C4-2B (cell line): ENCODE data around the gene ZBTB40.

Experiments
- H3K27ac ChIP-seq: fragments of 450-650 bp; 2 replicates; pipeline ENCODE4 v1.5.1; 2017
- ZFX ChIP-seq: fragments of 450-650 bp; IDR thresholded peaks from 2 replicates; pipeline ENCODE4 v1.6.1; 2017
- TF ChIP-seq, protein P1 (sequence below): fragments of 450-650 bp; conservative IDR thresholded peaks from 2 replicates; pipeline ENCODE4 v1.5.1; 2017; ENCODE audit warnings: mild to moderate bottlenecking

Gene ZBTB40

DNA sequence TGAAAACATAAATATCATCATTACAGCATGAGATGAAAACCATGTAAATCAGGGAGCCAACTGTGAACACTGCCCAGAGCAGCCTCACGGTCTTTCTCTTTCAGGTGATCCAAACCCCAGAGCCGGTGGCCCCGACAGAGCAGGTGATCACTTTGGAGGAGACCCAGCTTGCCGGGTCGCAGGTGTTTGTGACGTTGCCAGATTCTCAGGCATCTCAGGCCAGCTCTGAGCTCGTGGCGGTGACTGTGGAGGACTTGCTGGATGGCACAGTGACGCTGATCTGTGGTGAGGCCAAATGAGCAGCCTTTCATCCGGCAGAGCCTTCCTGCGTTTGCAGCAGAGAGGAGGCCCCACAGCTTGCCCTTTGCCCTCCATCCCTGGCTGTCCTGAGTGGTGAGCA lies 74.4 kb downstream of the ZBTB40 start:
- no peak overlapping the region for H3K27ac ChIP-seq
- no peak for TF ChIP-seq ZFX
- TF ChIP-seq, protein P1, sequence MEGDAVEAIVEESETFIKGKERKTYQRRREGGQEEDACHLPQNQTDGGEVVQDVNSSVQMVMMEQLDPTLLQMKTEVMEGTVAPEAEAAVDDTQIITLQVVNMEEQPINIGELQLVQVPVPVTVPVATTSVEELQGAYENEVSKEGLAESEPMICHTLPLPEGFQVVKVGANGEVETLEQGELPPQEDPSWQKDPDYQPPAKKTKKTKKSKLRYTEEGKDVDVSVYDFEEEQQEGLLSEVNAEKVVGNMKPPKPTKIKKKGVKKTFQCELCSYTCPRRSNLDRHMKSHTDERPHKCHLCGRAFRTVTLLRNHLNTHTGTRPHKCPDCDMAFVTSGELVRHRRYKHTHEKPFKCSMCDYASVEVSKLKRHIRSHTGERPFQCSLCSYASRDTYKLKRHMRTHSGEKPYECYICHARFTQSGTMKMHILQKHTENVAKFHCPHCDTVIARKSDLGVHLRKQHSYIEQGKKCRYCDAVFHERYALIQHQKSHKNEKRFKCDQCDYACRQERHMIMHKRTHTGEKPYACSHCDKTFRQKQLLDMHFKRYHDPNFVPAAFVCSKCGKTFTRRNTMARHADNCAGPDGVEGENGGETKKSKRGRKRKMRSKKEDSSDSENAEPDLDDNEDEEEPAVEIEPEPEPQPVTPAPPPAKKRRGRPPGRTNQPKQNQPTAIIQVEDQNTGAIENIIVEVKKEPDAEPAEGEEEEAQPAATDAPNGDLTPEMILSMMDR, result no peak

DNA sequence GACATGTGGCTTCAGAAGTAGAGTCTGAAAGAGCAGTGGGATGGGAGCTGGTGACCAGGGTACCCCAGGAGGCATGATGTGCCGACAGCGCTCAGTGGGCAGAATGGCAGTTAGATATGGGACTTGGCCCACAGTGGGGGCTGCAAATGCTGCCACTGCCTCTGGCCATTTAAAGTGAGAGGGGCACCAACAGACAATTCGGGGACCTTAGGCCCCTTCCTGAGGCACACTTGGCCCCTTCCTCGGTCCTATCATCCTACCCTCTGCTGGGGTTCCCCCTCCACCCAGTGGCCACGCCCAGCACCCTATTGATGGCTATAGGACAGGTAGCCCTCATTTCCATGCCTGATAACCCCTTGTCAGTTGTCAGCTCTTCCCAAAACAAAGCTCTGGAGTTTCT lies 75.0 kb downstream of the ZBTB40 start:
- no peak for TF ChIP-seq ZFX
- TF ChIP-seq, protein P1, result no peak
- H3K27ac ChIP-seq, result no peak overlapping the region

DNA sequence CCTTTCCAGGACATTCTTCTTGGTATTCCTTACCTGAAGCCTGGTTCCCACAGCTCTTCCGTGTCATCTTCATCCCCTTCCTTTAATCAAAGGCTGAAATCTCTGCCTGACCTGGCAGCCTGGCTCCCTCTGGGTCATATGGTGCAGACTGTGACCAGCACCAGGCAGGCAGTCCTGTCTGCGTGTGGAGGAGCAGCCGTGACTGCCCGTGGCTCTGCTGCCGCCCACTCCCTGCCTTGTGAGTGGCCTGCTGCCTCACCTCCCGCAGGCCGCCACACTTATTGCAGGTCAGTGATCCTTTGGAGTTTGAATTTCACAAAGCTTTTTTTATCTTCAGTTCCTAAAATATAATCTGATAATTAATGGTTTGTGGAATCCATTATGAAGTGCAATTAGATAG lies 75.5 kb downstream of the ZBTB40 start:
- TF ChIP-seq, protein P1, result no peak
- TF ChIP-seq ZFX, result no peak
- H3K27ac ChIP-seq, result no peak overlapping the region

DNA sequence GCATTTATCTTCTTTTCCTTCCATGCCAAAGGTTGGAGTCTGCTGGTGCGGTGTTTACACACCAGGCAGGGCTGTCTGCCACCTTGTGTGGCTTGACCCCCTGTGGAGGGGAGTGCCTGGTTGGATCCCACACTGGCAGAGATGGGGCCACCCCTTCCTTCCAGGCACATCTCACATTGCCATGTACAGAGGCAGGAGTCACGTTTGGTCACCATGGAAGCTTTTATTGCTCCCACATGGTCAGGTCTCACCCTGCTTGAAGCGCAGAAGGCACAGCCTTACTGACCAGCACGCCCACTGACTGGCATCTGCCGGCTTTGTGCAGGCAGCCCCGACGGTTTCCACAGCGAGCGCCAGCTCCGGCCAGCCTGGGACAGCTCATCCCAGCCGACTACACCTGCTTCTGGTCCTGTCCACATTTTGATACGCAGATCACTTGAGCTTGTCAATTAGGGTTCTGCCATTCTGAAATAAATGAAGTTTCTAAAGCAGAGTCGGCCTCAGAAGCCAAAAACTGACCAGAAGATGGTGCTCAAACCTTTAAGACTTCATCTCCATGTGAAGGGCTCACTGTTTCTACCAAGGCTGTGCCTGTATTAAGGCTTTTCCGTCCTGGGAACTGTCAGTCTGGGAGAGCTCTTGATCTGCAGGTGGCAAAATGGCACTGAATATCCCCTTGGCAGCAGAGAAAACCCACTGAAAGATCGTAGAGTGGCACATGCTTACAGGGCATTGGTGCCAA lies 76.1 kb downstream of the ZBTB40 start:
- H3K27ac ChIP-seq, result no peak overlapping the region
- TF ChIP-seq, protein P1, result no peak
- TF ChIP-seq ZFX, result no peak

DNA sequence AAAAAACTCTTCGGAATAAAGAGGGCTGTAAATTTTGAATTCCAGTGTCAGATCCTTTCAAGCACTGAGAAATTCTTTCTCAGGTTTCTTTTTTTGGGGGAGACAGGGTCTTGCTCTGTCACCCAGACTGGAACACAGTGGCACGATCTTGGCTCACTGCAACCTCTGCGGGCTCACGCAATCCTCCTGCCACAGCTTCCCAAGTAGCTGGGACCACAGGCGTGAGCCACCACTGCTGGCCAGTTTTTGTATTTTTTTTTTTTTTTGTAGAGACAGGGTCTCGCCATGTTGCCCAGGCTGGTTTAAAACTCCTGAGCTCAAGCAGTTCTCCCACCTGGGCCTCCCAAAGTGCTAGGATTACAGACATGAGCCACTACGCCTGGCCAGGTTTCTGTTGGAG lies 76.8 kb downstream of the ZBTB40 start:
- TF ChIP-seq ZFX, result no peak
- TF ChIP-seq, protein P1, result no peak
- H3K27ac ChIP-seq, result no peak overlapping the region

DNA sequence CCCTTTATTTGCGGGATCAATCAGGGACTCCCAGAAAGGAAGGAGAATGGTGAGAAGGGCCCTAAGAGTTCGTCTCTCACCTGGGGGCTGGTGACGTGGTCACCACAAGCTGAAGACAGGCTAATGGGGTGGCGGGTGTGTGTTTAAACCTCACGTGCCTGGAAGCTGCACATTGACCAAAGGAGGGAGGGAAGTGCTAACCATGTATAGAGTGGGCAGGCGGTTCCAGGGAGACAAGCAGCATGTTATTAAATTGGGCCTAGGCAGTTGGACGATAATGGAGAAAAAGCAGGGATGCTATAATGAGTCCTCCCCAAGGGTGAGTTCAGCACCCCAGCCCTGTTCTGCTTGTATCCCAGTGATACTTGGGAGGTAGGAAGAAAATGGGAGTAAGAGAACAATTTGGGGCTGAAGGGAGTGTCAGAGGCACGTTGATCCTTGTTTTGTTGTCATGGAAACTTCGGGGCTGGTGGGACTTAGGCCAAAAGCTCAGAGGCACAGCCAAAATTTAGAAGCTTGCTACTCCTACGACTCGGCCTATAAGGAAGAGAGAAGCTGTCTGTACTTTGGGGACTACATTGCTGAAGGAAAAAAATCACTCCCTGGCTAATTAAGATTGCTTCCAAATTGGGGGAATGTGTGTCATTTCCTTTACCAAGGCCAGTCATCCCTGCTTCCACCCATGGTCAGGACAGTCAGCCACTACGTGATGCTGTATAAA lies 78.4 kb downstream of the ZBTB40 start:
- TF ChIP-seq, protein P1, result no peak
- TF ChIP-seq ZFX, result no peak

DNA sequence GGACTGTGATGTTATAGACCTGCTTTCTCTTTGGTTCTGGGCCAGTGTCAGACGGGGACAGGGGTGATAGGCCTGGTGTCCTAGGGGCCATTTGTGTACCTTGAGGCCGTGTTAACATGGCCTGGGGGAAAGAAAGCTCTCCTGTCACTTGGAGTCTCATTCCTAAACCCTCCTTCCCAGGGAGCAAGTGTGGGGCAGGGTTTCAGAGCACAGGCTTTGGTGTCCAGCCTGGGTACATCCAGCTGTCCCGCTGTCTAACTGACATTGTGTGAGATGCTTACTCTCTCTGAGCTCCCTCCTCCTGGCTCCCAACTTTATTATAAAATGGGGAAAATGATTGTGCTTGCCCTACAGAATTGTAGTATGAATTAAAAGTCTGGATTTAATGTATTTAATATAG lies 79.1 kb downstream of the ZBTB40 start:
- no peak overlapping the region for H3K27ac ChIP-seq
- TF ChIP-seq, protein P1, result no peak
- TF ChIP-seq ZFX, result no peak

More for the DNA sequence above, 78.4 kb downstream of the ZBTB40 start:
- no peak overlapping the region for H3K27ac ChIP-seq
